HEK293 (cell line): ENCODE results near the gene RPS6KB2.

Experiments used
- CTCF ChIA-PET: fragments of 350-600 bp; formaldehyde crosslinking; extraction: SDS; loops from one replicate; lab custom pipeline; 2021; ENCODE audit warnings: antibody characterized with exemption; lab: Yijun Ruan, JAX
- POLR2A ChIA-PET: fragments of 300-600 bp; formaldehyde crosslinking; extraction: SDS; loops from one replicate; lab custom pipeline; 2020; ENCODE audit warnings: antibody characterized with exemption, inconsistent platforms; lab: Yijun Ruan, JAX
- H3K27ac ChIP-seq: fragments of 200-500 bp; sonication (Bioruptor generic); 2 replicates; pipeline ENCODE4 v1.5.1; 2014; ENCODE audit warnings: low read depth, low read length, control low read depth, inconsistent platforms; ENCODE audit errors: extremely low read depth
- H3K36me3 ChIP-seq, 2 experiments: fragments of 200-500 bp in 1 of 2; sonication (Bioruptor generic) in 1 of 2; 1 replicate in 1 of 2; 2 replicates in 1 of 2; pipeline ENCODE4 v1.5.1; 2014 to 2017; ENCODE audit warnings: inconsistent platforms in 2 of 2, low read length in 2 of 2; ENCODE audit not compliant: control insufficient read depth in 2 of 2, insufficient read depth in 1 of 2
- H3K4me1 ChIP-seq: fragments of 200-500 bp; sonication (Bioruptor generic); 2 replicates; pipeline ENCODE4 v1.5.1; 2014; ENCODE audit warnings: mild to moderate bottlenecking, low read length, inconsistent platforms; ENCODE audit not compliant: control insufficient read depth, insufficient read depth
- H3K4me3 ChIP-seq: 2 replicates; pipeline ENCODE4 v1.5.1; 2011; ENCODE audit warnings: low read depth, mild to moderate bottlenecking, control low read depth, low read length, moderate library complexity
- H3K9me3 ChIP-seq: fragments of 200-500 bp; sonication (Bioruptor generic); 2 replicates; pipeline ENCODE4 v1.5.1; 2014; ENCODE audit warnings: low read depth, low read length, inconsistent platforms; ENCODE audit not compliant: control insufficient read depth, insufficient read depth
- BCL11A ChIP-seq: fragments of 450-650 bp; formaldehyde crosslinking; IDR thresholded peaks from 2 replicates; pipeline ENCODE4 v1.5.1; 2016; ENCODE audit warnings: low read depth, missing biosample characterization, missing genetic modification characterization
- RBAK ChIP-seq: fragments of 450-650 bp; formaldehyde crosslinking; IDR thresholded peaks from 2 replicates; pipeline ENCODE4 v1.5.1; 2016; ENCODE audit warnings: missing biosample characterization, missing genetic modification characterization
- ZBTB6 ChIP-seq: fragments of 450-650 bp; formaldehyde crosslinking; IDR thresholded peaks from 2 replicates; pipeline ENCODE4 v1.5.1; 2017; ENCODE audit warnings: missing biosample characterization, missing genetic modification characterization
- ZNF140 ChIP-seq: fragments of 450-650 bp; formaldehyde crosslinking; IDR thresholded peaks from 2 replicates; pipeline ENCODE4 v1.5.1; 2016; ENCODE audit warnings: missing biosample characterization, missing genetic modification characterization
- ZNF146 ChIP-seq: fragments of 450-650 bp; formaldehyde crosslinking; IDR thresholded peaks from 2 replicates; pipeline ENCODE4 v1.5.1; 2016; ENCODE audit warnings: missing biosample characterization, missing genetic modification characterization
- ZNF18 ChIP-seq: fragments of 450-650 bp; formaldehyde crosslinking; IDR thresholded peaks from 2 replicates; pipeline ENCODE4 v1.5.1; 2016; ENCODE audit warnings: missing biosample characterization, missing genetic modification characterization
- ZNF19 ChIP-seq: fragments of 450-650 bp; formaldehyde crosslinking; IDR thresholded peaks from 2 replicates; pipeline ENCODE4; 2016; ENCODE audit warnings: missing biosample characterization, missing genetic modification characterization, low read depth
- ZNF211 ChIP-seq: fragments of 450-650 bp; formaldehyde crosslinking; IDR thresholded peaks from 2 replicates; pipeline ENCODE4 v1.5.1; 2016; ENCODE audit warnings: low read depth, missing biosample characterization, missing genetic modification characterization
- ZNF350 ChIP-seq: fragments of 450-650 bp; formaldehyde crosslinking; IDR thresholded peaks from 2 replicates; pipeline ENCODE4 v1.5.0; 2017; ENCODE audit warnings: missing biosample characterization, mild to moderate bottlenecking, missing genetic modification characterization
- ZNF354C ChIP-seq: fragments of 450-650 bp; formaldehyde crosslinking; IDR thresholded peaks from 2 replicates; pipeline ENCODE4 v1.5.1; 2016; ENCODE audit warnings: missing biosample characterization, missing genetic modification characterization, low read depth, borderline replicate concordance
- ZNF394 ChIP-seq: fragments of 450-650 bp; formaldehyde crosslinking; IDR thresholded peaks from 2 replicates; pipeline ENCODE4 v1.5.1; 2016; ENCODE audit warnings: missing biosample characterization, missing genetic modification characterization, mild to moderate bottlenecking, moderate library complexity, borderline replicate concordance
- ZNF560 ChIP-seq: fragments of 450-650 bp; formaldehyde crosslinking; IDR thresholded peaks from 2 replicates; pipeline ENCODE4 v1.5.1; 2017; ENCODE audit warnings: missing biosample characterization, missing genetic modification characterization, borderline replicate concordance
- ZNF585B ChIP-seq: fragments of 450-650 bp; formaldehyde crosslinking; IDR thresholded peaks from 2 replicates; pipeline ENCODE4 v1.5.1; 2016; ENCODE audit warnings: missing biosample characterization, missing genetic modification characterization
- ZSCAN16 ChIP-seq: fragments of 450-650 bp; formaldehyde crosslinking; IDR thresholded peaks from 2 replicates; pipeline ENCODE4 v1.5.1; 2016; ENCODE audit warnings: missing biosample characterization, missing genetic modification characterization
- TF ChIP-seq, protein P1 (sequence below): fragments of 450-650 bp; formaldehyde crosslinking; IDR thresholded peaks from 2 replicates; pipeline ENCODE4 v1.5.1; 2016; ENCODE audit warnings: missing biosample characterization, missing genetic modification characterization
- TF ChIP-seq, protein P2 (sequence below): fragments of 450-650 bp; formaldehyde crosslinking; IDR thresholded peaks from 2 replicates; pipeline ENCODE4 v1.5.1; 2016; ENCODE audit warnings: missing biosample characterization, missing genetic modification characterization

RPS6KB2 gene

DNA sequence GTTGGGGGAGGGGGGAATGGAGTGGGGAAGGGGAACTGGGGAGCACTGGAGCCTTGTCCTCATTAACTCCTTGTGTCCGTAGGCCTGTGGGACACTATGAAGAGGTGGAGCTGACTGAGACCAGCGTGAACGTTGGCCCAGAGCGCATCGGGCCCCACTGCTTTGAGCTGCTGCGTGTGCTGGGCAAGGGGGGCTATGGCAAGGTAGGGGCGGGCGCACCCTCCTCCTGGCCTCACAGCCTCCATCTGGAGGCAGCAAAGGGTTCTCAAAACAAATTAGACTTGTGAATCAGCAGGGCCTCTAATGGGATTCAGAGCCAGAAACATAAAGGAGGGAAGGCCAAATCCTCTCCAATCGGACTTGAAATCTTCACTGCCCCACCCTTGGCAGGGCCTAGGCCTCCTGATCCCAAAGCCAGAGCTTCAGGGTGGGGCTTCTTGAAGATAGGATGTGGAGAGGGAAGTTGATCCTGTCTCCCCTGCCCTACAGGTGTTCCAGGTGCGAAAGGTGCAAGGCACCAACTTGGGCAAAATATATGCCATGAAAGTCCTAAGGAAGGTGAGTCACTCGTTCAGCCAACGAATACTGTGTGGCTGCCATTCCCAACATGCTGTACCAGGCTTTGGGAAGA lies 859 bp downstream of the RPS6KB2 start (continued):
- no peak for TF ChIP-seq ZBTB6 (tag by site-specific recombination)
- TF ChIP-seq RBAK (tag by site-specific recombination) = no peak

DNA sequence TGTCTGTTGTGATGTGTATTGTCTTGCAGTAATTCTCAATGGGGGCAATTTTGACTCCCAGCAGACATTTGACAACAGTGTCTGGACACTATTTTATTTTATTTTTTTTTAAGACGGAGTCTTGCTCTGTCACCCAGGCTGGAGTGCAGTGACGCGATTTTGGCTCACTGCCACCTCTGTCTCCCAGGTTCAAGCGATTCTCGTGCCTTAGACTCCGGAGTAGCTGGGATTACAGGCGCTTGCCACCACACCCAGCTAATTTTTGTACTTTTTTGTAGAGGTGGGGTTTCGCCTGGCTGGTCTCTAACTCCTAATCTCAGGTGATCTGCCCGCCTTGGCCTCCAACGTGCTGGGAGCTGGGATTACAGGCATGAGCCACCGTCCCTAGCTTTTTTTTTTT lies 1.4 kb downstream of the RPS6KB2 start:
- ChIA-PET POLR2A (interaction anchor here (0.7 to 3.2 kb wide), 3 partner anchors 9 to 35 kb away, joined by 4 to 16 read pairs (median 4); partner anchors contain the start of gene PPP1CA), CTCF (no interaction called here)
- Histone ChIP-seq H3K4me1 (peaks cover 5% of the 10 kb centered on the region; the same call in 1 of the 2 replicates), H3K36me3 (peaks cover 5 to 53% of the 10 kb centered on the region in 2 experiments; a peak in 2 of 3 replicates), H3K9me3 (no peaks in the 10 kb centered on the region), H3K4me3 (no peak overlapping the region), H3K27ac (no peak overlapping the region)
- peak; percentile 59; the same call in 1 of the 2 replicates for TF ChIP-seq ZNF394 (tag by site-specific recombination)
- no peak for TF ChIP-seq ZNF18 (tag by site-specific recombination)
- TF ChIP-seq, protein P1, sequence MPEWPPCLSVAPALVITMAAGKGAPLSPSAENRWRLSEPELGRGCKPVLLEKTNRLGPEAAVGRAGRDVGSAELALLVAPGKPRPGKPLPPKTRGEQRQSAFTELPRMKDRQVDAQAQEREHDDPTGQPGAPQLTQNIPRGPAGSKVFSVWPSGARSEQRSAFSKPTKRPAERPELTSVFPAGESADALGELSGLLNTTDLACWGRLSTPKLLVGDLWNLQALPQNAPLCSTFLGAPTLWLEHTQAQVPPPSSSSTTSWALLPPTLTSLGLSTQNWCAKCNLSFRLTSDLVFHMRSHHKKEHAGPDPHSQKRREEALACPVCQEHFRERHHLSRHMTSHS = no peak

GRCh38 chr11:67431346-67432249 lies 3.3 kb downstream of the RPS6KB2 start:
- POLR2A ChIA-PET = interaction anchor here (0.7 to 1.3 kb wide), 2 partner anchors 42 to 178 kb away, joined by 3 read pairs; no protein-coding TSS in a partner anchor
- peaks cover 5 to 68% of the 10 kb centered on the region in 2 experiments; a peak in 2 of 3 replicates for H3K36me3 ChIP-seq

More at GRCh38 chr11:67431346-67432249, 3.3 kb downstream of the RPS6KB2 start:
- Histone ChIP-seq H3K4me3 (no peak overlapping the region), H3K27ac (no peak overlapping the region), H3K4me1 (peaks cover 5% of the 10 kb centered on the region; the same call in 1 of the 2 replicates)
- CTCF ChIA-PET = interaction anchor here (0.9 kb wide), 1 partner anchor 30 kb away, joined by 3 read pairs; the partner anchor contains the start of gene PPP1CA
- TF ChIP-seq ZNF19 (no peak), ZNF146 (tag by site-specific recombination) (no peak), ZNF350 (tag by site-specific recombination) (no peak), ZNF354C (tag by site-specific recombination) (no peak), ZSCAN16 (tag by site-specific recombination) (no peak), ZNF560 (tag by site-specific recombination) (no peak), ZNF585B (tag by site-specific recombination) (no peak), BCL11A (tag by site-specific recombination) (no peak), ZNF211 (tag by site-specific recombination) (no peak), ZNF140 (tag by site-specific recombination) (no peak)
- TF ChIP-seq, protein P2, sequence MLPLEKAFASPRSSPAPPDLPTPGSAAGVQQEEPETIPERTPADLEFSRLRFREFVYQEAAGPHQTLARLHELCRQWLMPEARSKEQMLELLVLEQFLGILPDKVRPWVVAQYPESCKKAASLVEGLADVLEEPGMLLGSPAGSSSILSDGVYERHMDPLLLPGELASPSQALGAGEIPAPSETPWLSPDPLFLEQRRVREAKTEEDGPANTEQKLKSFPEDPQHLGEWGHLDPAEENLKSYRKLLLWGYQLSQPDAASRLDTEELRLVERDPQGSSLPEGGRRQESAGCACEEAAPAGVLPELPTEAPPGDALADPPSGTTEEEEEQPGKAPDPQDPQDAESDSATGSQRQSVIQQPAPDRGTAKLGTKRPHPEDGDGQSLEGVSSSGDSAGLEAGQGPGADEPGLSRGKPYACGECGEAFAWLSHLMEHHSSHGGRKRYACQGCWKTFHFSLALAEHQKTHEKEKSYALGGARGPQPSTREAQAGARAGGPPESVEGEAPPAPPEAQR (tag by site-specific recombination) = no peak
- TF ChIP-seq, all 188 proteins: peak for 0
- H3K9me3 ChIP-seq = no peaks in the 10 kb centered on the region
